GM19467 (cell line): ENCODE results near the gene TERB1.

Experiments
- ATAC-seq: cut with Tn5 transposase; IDR thresholded peaks from one replicate; pipeline ENCODE4 v1.9.1; 2021; ENCODE audit warnings: mild to moderate bottlenecking, moderate library complexity; ENCODE audit not compliant: unreplicated experiment

TERB1 gene

DNA sequence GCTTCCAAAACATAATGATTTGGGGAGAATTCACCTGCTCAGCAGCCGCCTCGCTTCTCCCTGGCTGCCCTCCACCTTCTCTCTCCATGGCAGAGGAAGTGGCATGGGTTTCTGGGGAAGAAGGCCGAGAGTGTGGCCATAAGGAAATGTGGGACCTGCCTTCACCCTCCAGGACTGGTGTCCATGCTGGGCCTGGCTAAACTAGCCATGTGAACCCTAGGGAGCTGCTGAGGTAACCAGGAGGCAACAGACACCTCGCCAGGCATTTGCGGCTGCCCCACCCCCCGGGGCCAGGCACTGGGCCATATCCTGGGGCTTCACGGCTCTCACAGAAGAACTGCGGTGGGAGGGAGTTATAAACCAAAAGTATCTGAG is 94.9 kb downstream of the TERB1 start:
- no peak for ATAC-seq

- ATAC-seq, result no peak
These were observed 95.4 kb downstream of the TERB1 start for GRCh38 chr16:66705790-66706505.
